K562 (cell line): ENCODE data around the gene ZMIZ1. TPM values are rescaled to one million over a fixed set of nuclear protein-coding genes. Genes with fewer than 3 reads are reported as not detected.

Experiments used
- ARID3B ChIP-seq: fragments of 250-450 bp; sonication (Bioruptor Pico); IDR thresholded peaks from 2 replicates; pipeline ENCODE4 v1.4.0; 2020; ENCODE audit warnings: borderline replicate concordance
- BCOR ChIP-seq: fragments of 450-650 bp; IDR thresholded peaks from 2 replicates; pipeline ENCODE4 v1.6.1; 2016
- CBX3 ChIP-seq, 2 experiments: IDR thresholded peaks; 1 replicate in 1 of 2; 2 replicates in 1 of 2; pipeline ENCODE4 v1.6.1; 2012; ENCODE audit warnings: inconsistent platforms in 2 of 2, low read length in 2 of 2, borderline replicate concordance in 1 of 2, control low read depth in 1 of 2
- CTBP1 ChIP-seq: fragments of 450-650 bp; IDR thresholded peaks from 2 replicates; pipeline ENCODE4 v1.6.1; 2016; ENCODE audit warnings: borderline replicate concordance
- FOXJ3 ChIP-seq: sonication (generic); formaldehyde crosslinking; IDR thresholded peaks from 2 replicates; pipeline ENCODE4 v1.4.0; 2020; ENCODE audit warnings: mild to moderate bottlenecking, missing genetic modification reagents
- FOXK1 ChIP-seq: sonication (generic); formaldehyde crosslinking; IDR thresholded peaks from 2 replicates; pipeline ENCODE4 v1.8.0; 2022; ENCODE audit warnings: missing genetic modification reagents, mild to moderate bottlenecking, borderline replicate concordance
- GATAD2A ChIP-seq: fragments of 450-650 bp; IDR thresholded peaks from 2 replicates; pipeline ENCODE4 v1.6.1; 2017
- HDAC2 ChIP-seq: fragments of 450-650 bp; IDR thresholded peaks from 2 replicates; pipeline ENCODE4 v1.6.1; 2016; ENCODE audit warnings: mild to moderate bottlenecking
- HMG20A ChIP-seq: fragments of 450-650 bp; formaldehyde crosslinking; conservative IDR thresholded peaks from 2 replicates; pipeline ENCODE4 v1.4.0; 2020; ENCODE audit warnings: mild to moderate bottlenecking, mixed read lengths
- HNRNPK ChIP-seq: fragments of 200-400 bp; formaldehyde crosslinking; IDR thresholded peaks from one replicate; pipeline ENCODE4 v1.6.1; 2018; ENCODE audit warnings: mild to moderate bottlenecking, low read depth, low read length; ENCODE audit not compliant: poor library complexity, severe bottlenecking
- KLF13 ChIP-seq: fragments of 450-650 bp; IDR thresholded peaks from 2 replicates; pipeline ENCODE4 v1.6.1; 2016; ENCODE audit warnings: missing genetic modification characterization, low read depth, mild to moderate bottlenecking, missing compliant biosample characterization, moderate library complexity, borderline replicate concordance
- NR2F6 ChIP-seq: fragments of 450-650 bp; formaldehyde crosslinking; IDR thresholded peaks from 2 replicates; pipeline ENCODE4 v1.4.0; 2020; ENCODE audit warnings: mild to moderate bottlenecking
- NRF1 ChIP-seq, 2 experiments: fragments of 450-650 bp; IDR thresholded peaks in 1 of 2; conservative IDR thresholded peaks in 1 of 2; 2 replicates each; pipeline ENCODE4 v1.6.1; 2014; ENCODE audit warnings: mild to moderate bottlenecking in 2 of 2
- NUFIP1 ChIP-seq: fragments of 450-650 bp; IDR thresholded peaks from 2 replicates; pipeline ENCODE4 v1.6.1; 2018; ENCODE audit not compliant: partially characterized antibody
- POLR3A ChIP-seq: IDR thresholded peaks from 2 replicates; pipeline ENCODE4 v1.6.1; 2011; ENCODE audit warnings: borderline replicate concordance, mild to moderate bottlenecking, moderate library complexity; ENCODE audit not compliant: insufficient read length, insufficient read depth; ENCODE audit errors: extremely low read depth
- TBL1XR1 ChIP-seq, 2 experiments: IDR thresholded peaks; 2 replicates each; pipeline ENCODE4 v1.6.1; 2012; ENCODE audit warnings: improper control_type of control experiment in 2 of 2, low read length in 2 of 2, mild to moderate bottlenecking in 1 of 2
- TCF15 ChIP-seq: fragments of 250-450 bp; sonication (Bioruptor Pico); IDR thresholded peaks from 2 replicates; pipeline ENCODE4 v1.8.0; 2022; ENCODE audit warnings: moderate library complexity, mild to moderate bottlenecking, inconsistent platforms
- THAP7 ChIP-seq: fragments of 250-450 bp; sonication (Bioruptor Pico); IDR thresholded peaks from 2 replicates; pipeline ENCODE4 v1.5.0; 2021
- TRIM25 ChIP-seq: fragments of 450-650 bp; IDR thresholded peaks from 2 replicates; pipeline ENCODE4 v1.7.0; 2016; ENCODE audit warnings: borderline replicate concordance
- U2AF2 ChIP-seq: fragments of 200-400 bp; formaldehyde crosslinking; optimal IDR thresholded peaks from 2 replicates; pipeline ENCODE3; 2017; ENCODE audit warnings: low read depth, mild to moderate bottlenecking, low read length
- ZNF212 ChIP-seq: fragments of 450-650 bp; formaldehyde crosslinking; IDR thresholded peaks from 2 replicates; pipeline ENCODE4 v1.4.0; 2020; ENCODE audit warnings: mild to moderate bottlenecking
- ZNF395 ChIP-seq: fragments of 200-800 bp; sonication (Bioruptor generic); IDR thresholded peaks from 2 replicates; pipeline ENCODE4 v1.6.1; 2017; ENCODE audit warnings: missing genetic modification characterization, missing compliant biosample characterization
- polyA plus RNA-seq, 8 experiments: library from polyadenylated mRNA; depleted of rRNA in 4 of 8; stranded (reverse) in 5 of 8; unstranded in 3 of 8; fragments of >200 nt; fragmentation: Nextera tagmentation in 2 of 8; fragmentation: Illumina TruSeq in 1 of 8; extraction: Ambion mirVana in 2 of 8; extraction: Trizol in 1 of 8; gene quantifications; 2 replicates each; pipeline versions ENCODE4 v1.2.1 to v1.2.3, GENCODE V29; 2011 to 2014; ENCODE audit warnings: inconsistent platforms in 1 of 8, missing spikeins in 1 of 8
- total RNA-seq, 7 experiments: library from RNA; depleted of rRNA in 6 of 7; stranded (reverse); fragments of >200 nt in 6 of 7; fragmentation: Illumina TruSeq in 2 of 7; extraction: Trizol in 2 of 7; gene quantifications; 2 replicates each; pipeline versions ENCODE4 v1.2.1 to v1.2.3, GENCODE V29; 2011 to 2021; ENCODE audit warnings: low replicate concordance in 1 of 7

Gene ZMIZ1
- total and polyA plus RNA-seq, 9 of the 15 experiments (the other 6 are each of a cell fraction or from before 2014, with no cell fraction given) = 1.0 to 37.3 (median 4.3) TPM

- TF ChIP-seq ARID3B (CRISPR knock-in tag) (no peak), HDAC2 (peak; percentile 50), TBL1XR1 (IDR thresholded peaks at IDR 0.05; ENCODE audit: low read length in 2 of 2) (peak in 1 of 2 experiments; percentile 28; a peak in 1 of 4 replicates), GATAD2A (0 out of 2 replicates have a peak, but pooled peaks have one; percentile 29), HMG20A (no peak), FOXJ3 (CRISPR knock-in tag) (no peak), CBX3 (IDR thresholded peaks at IDR 0.05; ENCODE audit: borderline replicate concordance in 1 of 2, low read length in 2 of 2) (no peak), BCOR (no peak), HNRNPK (no peak), NR2F6 (CRISPR knock-in tag) (no peak), ZNF212 (no peak), FOXK1 (CRISPR knock-in tag) (no peak; the same call in 1 of the 2 replicates), NRF1 (conservative IDR thresholded peaks at IDR 0.05 in 1 of 2, IDR thresholded peaks at IDR 0.05 in 1 of 2) (peak; percentile 82 to 85), ZNF395 (CRISPR knock-in tag) (peak; percentile 74), CTBP1 (peak; percentile 92), U2AF2 (no peak), NUFIP1 (peak; percentile 13), KLF13 (tag) (no peak), TRIM25 (no peak), POLR3A (no peak), TCF15 (no peak), THAP7 (CRISPR knock-in tag) (0 out of 2 replicates have a peak, but pooled peaks have one; percentile 37)
Measured at GRCh38 chr10:79148452-79149344, 79.9 kb downstream of the ZMIZ1 start (continued).
